EL (cell line): ENCODE results near the gene NAP1L4.

ENCODE experiments used
- DNase-seq: peaks from one replicate; pipeline ENCODE4 v3.0.0-alpha.2; 2016

Gene NAP1L4

DNA sequence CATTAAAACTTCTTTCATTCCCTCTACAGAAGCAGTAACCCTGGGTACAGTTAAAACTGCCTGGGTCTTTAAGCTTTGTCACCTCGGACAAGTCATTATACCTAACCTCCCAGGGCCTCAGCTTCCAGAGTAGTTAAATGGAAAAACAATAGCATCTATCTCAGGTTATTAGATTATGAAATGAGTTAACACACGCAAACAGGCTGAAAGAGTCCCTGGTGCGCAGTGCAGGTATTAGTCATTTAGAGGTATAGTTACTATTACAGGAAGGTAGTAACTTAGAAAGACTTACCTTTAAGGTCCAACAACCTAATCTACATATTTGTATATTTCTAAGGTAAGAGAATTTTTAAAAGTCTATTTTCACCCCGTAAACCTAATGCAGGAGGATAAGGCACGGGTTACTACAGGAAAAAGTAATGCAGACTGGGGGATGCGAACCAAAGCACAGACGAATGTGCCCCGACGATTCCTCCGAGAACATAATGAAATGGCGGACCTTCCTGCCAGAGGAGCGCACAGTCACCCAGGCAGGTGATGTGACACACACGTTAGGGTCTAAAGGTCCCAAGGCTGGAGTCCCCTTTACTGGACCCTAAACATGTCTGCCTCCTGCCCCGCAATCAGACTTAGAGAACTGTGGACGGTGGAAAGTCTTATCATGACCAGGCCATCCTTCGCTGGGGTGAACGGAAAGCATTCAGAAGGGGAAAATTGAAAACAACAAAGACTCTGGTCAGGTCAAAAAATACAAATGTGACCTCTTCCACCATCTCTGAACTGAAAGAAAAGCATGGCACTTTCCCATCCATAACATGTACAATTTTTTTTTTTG, 1.3 kb downstream of the NAP1L4 start:
- peak; percentile 23 for DNase-seq

DNA sequence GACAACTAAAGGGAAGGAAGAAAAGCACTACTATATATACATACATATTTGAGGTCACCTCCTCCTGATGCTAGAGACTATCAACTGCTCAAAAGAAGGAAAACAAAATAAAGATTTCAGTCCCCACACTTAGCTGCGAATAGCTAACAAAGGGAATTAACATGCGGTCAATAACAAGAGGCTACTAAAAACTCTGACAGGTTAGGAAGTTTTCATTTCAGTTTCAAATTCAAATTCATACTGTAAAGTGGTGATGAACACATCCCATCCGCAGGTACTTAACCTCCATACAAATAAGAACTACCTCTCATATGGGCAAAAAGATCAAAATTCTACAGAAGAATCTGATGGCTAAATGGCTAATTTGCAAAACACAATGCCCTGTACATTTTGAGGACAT, 2.6 kb downstream of the NAP1L4 start:
- no peak for DNase-seq

DNA sequence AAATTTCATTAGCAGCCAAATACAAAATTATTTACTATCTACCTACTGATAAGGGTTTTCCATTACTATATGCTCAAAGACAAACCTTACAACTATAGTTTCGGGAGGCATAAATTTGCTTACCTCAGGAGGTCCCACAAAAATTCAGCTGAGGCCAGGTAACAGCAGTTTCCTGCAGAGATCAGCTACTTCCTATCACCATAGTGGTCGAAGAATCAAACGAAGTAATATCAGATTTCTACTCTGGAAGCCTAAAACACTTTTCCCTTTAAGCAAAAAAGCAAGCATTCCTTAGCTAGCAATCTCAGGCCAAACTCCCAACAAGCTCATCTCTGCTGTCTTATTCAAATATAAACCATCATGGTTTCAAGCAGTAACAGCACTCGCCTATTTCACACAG, 3.1 kb downstream of the NAP1L4 start:
- DNase-seq = no peak

DNA sequence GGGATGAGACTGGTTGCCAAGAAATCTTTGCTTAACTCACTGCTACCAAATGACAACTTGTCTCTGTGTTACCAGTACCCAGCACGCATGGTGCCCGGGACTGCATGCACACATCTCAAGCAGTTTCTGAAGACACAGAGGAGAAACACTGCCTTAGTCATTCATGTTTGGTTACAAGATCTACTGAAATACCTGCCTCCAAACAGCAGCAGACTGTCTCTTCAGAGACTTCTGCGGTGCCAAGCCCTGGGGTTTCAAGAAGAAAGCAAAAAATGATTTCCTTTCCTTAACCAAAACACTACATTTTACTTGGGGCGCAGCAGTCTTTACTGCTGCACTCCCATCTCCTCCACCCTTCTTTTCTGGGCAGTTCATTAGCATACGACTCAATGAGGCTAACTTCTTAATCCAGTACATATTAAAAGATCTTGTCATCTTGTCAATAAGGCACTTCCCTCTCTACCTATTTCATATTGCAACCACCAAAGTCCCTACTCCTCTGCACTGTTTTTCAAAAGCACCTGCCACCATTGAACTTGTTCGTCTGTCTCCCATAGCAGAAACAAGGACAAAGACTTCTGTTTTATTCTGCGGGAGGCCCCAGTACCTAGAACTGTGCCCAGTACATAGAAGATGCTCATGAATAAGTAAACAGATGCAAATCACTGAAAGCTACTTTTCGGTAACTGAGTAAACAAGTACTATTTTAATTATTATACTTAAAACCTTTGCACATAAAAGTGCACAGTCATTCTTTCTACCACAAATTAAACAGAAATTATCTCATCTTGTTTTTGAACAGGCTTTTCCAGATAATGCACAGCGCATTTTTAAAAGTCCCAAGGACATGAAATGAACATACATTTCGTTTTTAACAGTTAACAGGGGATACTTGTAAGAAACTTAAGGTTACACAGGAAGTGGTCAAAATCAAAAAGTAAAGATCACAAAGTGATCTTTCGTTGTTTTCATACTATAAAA, 4.0 kb downstream of the NAP1L4 start:
- no peak for DNase-seq

DNA sequence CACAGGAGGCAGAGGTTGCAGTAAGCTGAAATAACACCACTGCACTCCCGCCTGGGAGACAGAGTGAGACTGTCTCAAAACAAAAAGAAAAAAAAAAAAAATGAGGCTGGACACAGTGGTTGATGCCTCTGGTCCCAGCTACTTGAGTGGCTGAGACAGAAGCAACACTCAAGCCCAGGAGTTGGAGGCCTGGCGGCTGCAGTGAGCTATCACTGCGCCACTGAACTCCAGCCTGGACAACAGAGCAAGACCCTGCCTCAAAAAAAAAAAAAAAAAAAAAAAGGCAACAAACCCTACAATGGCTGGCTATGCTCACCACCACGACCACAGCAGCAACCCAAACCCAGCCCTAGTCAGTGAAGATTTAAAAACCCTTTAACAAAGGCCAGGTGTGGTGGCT, 8.2 kb downstream of the NAP1L4 start:
- DNase-seq = no peak

DNA sequence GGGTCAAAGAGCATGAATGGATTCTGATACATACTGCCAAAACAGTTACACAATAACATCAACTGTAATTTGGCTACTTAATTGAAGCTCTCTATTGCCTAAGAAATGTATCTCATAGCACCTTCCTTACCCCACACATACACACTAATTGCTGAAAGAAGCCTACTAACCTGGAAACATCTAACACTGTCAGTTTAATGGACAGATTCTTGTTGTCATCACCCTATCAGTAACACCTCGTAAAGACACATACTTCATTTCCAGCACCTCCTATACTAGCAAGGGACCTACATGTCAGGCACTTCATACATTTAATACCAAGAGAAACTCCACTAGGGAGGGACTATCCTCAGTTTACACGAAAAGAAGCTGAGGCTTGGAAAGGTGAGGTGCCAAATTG, 9.9 kb downstream of the NAP1L4 start:
- DNase-seq = no peak

DNA sequence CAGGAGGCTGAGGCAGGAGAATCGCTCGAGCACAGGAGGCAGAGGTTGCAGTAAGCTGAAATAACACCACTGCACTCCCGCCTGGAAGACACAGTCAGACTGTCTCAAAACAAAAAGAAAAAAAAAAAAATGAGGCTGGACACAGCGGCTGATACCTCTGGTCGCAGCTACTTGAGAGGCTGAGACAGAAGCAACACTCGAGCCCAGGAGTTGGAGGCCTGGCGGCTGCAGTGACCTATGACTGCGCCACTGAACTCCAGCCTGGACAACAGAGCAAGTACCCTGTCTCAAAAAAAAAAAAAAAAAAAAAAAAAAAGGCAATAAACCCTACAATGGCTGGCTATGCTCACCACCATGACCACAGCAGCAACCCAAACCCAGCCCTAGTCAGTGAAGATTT, 11.0 kb downstream of the NAP1L4 start:
- no peak for DNase-seq

DNA sequence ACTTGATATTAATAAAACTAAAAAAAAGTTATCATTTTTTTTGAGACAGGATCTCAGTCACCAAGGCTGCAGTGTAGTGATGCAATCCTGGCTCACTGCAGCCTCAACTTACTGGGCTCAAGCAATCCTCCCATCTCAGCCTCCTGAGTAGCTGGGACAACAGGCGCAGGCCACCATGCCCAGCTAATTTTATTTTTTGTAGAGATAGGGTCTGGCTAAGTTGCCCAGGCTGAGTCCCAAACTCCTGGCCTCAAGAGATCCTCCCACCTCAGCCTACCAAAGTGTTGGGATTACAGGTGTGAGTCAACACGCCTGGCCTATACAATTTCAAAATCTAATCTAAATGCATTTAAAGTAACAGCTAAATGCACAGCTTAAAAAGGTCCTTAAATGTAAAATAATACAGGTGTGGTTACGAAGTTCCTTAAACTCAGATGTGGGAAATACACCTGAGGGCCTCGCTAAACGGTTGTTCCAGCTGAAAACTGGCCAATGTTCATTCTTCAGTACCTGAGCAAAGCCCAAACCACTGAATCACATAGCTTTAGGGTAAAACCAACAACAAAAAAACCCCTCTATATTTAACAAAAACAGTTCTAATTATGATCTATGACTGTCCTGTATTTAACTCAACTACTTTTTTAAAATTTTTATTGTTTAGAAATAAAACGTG, 11.8 kb downstream of the NAP1L4 start:
- no peak for DNase-seq

DNA sequence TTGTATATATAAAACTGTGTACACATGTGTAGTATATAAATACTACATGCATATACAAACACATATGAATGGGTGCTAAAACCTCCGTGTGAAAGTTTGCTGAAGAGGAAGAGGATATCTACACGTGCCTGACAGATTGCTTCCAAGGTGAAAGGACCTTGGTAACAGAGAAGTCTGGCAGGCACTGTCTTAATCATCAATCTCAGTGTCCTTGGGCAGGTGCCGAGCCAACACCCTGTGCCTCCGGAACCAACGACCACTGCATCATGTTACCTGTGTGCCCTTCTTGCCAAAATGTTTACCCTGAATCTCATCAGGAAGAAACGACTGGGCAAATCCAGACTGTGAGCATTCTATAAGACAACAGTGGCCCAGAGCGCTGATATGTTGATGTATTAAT, 15.0 kb downstream of the NAP1L4 start:
- no peak for DNase-seq

DNA sequence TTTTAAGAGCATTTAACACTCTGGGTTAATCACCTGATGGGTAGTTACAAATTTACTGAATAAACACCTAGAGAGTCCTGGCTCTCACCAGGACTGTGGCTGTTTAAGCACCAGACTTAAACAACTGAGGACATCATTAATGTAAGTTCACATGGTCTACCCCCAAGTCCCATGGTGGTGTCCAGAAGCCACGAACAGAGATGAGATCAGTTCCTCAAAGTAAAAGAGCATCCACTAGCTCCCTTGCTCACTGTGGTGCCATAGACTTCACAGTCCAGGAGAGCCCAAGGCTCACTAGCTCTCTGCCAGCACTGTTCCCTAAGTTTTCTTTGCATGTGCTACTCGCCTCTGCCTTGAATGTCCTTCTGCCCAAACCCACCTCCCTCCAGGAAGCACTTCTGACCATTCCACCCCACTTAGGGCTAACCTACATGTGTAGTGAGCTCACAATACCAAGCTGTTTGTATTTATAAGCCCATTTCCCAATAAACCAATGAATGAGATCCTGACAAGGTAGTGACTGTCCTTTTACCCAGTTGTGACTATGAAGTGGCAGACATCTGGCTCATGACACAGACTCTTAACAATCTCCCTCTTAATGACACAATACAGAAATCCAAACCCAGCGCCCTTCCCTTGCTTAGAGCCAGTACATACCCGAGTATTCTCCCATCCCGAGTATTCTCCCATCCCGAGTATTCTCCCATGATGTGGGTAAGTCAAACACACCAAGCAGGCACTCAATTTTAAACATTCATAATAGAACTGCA, 15.7 kb downstream of the NAP1L4 start:
- no peak for DNase-seq

DNA sequence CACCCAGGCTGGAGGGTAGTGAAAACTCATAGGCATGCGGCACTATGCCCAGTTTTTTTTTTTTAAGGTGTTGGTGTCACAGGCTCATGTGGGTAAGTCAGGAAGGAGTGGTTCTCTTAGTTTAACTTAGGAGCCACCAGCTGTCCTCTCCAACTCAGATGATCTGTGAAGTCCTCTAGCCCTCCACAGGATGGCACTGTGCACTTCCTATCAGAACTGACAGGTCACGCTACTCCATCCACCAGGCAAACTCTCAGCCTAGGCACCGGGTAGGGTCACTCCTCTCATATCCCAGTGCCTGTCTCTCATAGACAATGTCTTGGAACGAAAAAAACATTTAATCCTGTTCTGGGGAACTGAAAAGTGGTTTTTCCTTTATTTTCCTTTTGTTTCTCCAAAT, 16.5 kb downstream of the NAP1L4 start:
- DNase-seq = peak; percentile 36

DNA sequence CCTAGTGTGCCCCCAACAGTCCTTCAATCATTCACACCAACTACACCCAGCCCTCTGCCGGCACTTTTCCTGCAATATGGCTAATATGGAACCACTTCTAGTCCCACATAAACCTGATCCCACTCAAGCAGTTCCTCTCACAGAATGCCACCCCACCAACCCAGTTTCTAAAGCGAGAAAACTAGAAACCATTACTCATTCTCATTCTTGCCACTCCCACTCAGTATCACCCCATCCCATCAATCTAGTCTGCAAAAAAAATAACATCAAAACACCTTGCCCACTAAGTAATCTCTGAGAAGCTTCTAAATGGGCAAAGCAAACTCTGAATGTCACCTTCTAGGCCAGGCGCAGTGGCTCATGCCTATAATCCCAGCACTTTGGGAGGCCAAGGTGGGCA, 17.9 kb downstream of the NAP1L4 start:
- DNase-seq = no peak

DNA sequence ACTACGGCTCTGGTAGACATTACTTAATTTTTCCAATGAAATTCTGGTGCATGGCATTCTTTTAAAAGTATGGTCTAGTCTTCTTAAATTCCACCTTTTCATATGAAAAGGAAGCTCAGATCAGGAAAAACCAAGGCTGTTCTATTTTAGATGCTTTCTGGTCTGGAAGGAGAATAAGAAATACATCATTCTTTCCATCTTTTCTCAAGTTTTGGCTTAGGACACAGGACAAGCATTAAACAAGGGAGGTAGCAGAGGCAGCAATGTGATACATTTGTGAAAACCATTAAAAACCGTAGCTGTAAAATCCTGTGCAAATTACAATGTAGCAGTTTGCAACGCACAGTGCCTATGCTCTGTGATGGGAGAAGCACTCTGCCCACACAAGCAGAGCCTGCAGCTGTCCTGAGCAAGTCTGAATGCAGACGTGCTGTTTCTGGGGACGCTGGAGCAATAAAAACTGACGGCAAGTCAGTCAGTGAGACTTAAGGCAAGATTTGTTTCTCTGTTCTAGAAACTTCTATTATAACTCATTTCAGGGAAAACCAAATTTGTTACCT, 23.7 kb downstream of the NAP1L4 start:
- DNase-seq = no peak

DNA sequence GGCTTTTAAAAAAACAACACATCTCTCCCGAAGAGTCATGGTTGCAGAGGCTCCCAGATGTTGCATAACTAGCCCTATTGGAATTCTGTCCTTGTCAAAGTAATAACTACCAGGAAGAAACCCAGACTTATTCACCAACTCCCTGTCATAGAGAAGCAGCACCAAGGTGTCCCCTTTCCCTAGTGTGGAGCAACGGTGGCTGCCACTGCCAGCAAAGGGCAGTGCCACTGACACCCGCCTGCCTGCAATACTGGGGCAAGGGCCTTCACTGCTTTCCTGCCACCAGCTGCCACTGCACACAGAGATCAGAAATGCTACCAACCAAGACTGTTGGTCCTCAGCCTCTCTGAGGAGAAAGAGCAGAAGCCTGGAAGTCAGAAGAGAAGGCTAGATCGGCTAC, 27.3 kb downstream of the NAP1L4 start:
- DNase-seq = no peak

DNA sequence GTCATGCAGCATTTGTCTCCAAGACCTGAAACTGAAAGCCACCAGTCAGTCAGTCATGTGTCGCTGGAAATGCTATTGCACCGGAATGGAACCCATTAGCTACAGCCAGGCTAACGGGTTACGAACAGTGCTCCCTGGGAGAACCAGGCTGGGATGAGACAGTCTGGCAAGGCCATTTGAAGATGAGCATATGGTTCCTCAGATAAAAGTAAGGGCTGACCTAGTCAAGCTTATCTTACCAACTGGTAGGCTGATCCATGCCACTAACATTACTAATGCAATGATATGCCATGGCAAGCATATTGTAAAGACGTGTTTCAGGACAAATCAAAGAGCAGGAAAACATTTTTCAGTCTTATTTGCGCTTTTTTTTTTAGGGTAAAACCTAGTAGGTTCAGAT, 28.4 kb downstream of the NAP1L4 start:
- no peak for DNase-seq

DNA sequence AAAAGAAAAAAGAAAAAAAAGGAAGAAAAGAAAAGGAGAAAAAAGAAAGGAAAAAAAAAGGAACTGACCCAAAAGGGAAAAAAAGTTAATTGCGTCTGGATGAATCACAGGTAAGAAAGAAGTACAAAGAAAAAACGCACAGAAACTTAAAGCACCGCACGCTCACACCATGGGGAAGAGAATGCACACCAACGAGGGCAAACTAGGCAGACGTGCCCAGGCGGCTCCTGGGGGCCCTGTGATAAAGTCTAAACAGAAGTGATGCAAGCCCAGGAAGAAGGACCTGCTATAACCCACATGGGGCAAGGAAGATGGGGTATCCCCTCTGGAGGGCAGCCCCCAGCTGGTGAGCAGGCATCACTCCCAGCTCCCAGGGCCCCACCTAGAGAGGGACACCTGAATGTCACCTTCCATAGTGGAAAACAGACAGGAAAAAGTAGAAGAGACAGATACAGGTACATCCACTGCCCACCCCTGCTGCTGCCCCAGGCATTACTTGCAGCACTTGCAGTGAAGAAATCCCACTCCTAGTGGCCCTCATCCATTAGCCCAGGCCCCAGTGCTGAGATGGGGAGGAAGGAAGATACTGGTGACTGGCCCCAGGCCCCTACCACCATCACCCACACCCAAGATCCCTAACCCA, 28.9 kb downstream of the NAP1L4 start:
- DNase-seq = no peak

DNA sequence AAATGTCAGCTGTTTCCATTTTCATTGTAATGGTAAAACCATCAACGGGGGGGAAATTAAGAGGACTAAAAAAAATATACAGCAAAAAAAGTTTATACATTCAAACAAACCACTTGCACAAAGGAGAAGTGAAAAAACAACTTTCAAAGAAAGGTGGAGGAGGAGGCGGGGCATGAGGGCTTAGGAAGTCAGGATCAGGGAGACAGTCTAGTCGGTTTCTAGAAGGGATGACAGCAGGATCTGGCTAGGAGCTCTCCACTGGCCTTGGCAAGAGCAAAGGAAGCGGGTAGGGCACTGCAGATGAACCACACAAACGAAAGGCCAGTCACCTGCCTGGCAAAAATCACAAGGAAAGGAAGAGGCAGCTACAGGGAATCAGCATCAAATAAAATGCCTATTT, 31.0 kb downstream of the NAP1L4 start:
- DNase-seq = no peak

DNA sequence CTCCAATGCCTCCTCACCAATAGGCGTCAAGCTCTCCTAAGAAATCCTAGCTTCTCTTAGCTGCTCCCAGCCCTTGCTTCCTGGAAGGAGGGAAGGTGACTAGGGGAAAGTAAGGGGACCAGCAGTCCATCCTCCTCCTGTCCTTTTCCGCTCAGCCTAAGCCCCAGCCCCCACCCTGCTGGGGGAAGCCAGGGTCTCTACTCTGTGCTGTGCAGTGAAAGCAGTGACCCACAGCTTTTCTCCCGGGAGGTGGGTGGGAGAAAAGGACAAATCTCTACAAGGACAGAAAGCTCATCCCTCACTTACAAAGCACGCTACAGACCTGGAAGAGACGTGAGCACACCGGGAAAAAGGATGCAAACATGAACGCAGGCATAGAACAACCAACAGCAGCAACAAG, 32.0 kb downstream of the NAP1L4 start:
- no peak for DNase-seq

DNA sequence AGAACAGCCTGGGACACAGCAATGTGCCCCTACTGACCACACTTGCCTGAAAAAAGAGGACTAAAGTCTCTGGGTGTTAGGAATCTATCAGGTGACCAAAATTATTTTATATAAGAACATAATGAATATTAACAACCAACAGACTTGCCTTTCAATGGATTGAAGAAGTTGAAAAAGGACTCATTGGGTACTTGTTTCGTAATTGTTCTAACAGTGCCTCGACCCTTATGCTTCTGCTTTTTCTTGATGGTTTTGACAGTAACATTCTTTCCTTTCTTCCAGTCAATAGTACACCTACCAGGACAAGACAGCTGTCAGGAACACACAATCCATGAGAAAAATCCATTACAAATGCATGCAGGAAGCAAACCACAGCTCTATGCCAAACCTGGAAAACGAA, 33.9 kb downstream of the NAP1L4 start:
- no peak for DNase-seq

DNA sequence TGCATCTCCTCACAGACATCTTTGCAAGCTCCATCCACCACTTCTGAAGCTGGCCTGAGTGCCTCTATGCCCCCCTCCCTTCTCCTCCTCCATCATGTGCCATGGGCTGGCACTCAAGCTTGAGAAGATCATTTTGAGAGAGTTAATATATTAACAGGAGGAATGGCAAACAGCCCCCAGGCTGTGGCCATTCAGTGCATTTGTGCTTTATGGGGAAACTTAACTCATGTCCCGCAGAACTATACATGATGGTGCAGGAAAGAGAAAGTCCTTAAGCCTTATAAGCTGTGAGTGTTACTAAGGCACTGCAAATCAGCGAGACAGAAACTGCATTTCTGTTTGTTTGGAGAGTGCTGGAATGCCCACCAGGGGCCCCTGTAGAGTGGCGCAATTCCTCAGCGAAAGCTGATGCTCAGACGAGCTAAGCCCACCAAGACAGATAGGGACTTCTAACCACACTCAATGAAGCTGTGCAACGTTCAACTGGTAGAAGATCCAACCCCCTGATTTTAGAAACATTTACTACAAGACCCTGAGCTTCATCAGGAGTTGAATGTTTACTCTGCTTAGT, 36.1 kb downstream of the NAP1L4 start:
- no peak for DNase-seq

DNA sequence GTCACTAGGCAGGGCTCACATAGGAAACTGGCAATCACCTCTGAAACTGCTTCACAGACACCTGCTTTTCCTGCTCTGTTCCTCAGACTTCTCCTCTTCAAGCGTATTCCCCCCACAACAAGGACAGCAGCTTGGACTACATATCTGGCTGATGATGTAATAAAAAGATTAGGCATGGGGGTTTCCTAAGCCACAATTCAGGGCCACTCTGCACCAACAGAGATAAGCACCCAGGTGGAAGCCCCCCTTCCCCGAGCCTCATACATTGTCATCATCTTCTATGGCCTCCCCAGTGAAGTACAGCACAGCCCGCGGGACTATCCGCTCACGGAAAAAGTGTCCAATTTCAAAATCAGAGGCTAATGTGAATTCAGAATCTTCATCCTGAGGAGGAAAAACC, 37.9 kb downstream of the NAP1L4 start:
- DNase-seq = no peak
